ENCODE results near the gene NDUFC2.
A peak's percentile ranks its signal among the peaks of the same experiment; 100 is the strongest.
"Not testable (repeated sequence)": the region's sequence is repeated elsewhere in the genome, so short reads cannot be mapped to it uniquely, and the experiment has no call there.

The NDUFC2 gene

GRCh38 chr11:78050964-78051831 is 28.5 kb downstream of the NDUFC2 start:
- no peak for DNase-seq

GRCh38 chr11:78049348-78049747 is 30.3 kb downstream of the NDUFC2 start:
- no peak for DNase-seq

- DNase-seq: no peak
Measured at GRCh38 chr11:78048561-78048960, 31.1 kb downstream of the NDUFC2 start.

GRCh38 chr11:78046486-78046854 is 33.2 kb downstream of the NDUFC2 start:
- DNase-seq: no peak

- DNase-seq: peak; percentile 83
Measured at GRCh38 chr11:78045851-78046485, 33.7 kb downstream of the NDUFC2 start.

- DNase-seq: no peak
Measured at GRCh38 chr11:78044706-78045105, 35.0 kb downstream of the NDUFC2 start.

- DNase-seq: no peak
Measured at GRCh38 chr11:78041843-78042440, 37.7 kb downstream of the NDUFC2 start.

GRCh38 chr11:78041380-78041719 is 38.3 kb downstream of the NDUFC2 start:
- DNase-seq: not testable (repeated sequence)

GRCh38 chr11:78040691-78041379 is 38.8 kb downstream of the NDUFC2 start:
- DNase-seq: no peak

- DNase-seq: peak; percentile 75
Measured at GRCh38 chr11:78039919-78040671, 39.6 kb downstream of the NDUFC2 start.

- DNase-seq: peak; percentile 24
Measured at GRCh38 chr11:78039391-78039918, 40.2 kb downstream of the NDUFC2 start.

GRCh38 chr11:78038697-78039313 is 40.9 kb downstream of the NDUFC2 start:
- DNase-seq: no peak

- DNase-seq: no peak
Measured at GRCh38 chr11:78037825-78038620, 41.6 kb downstream of the NDUFC2 start.

- DNase-seq: peak; percentile 25
Measured at GRCh38 chr11:78037056-78037455, 42.6 kb downstream of the NDUFC2 start.

GRCh38 chr11:78036313-78036712 is 43.3 kb downstream of the NDUFC2 start:
- no peak for DNase-seq

- DNase-seq: no peak
Measured at GRCh38 chr11:78034623-78035022, 45.0 kb downstream of the NDUFC2 start.

GRCh38 chr11:78033040-78033439 is 46.6 kb downstream of the NDUFC2 start:
- DNase-seq: no peak

GRCh38 chr11:78032090-78032489 is 47.6 kb downstream of the NDUFC2 start:
- DNase-seq: no peak

- peak; percentile 22 for DNase-seq
Measured at GRCh38 chr11:78031629-78032028, 48.0 kb downstream of the NDUFC2 start.

- peak; percentile 100 for DNase-seq
Measured at GRCh38 chr11:78030429-78031325, 49.0 kb downstream of the NDUFC2 start.

Data from NCI-H1092 (cell line).